ENCODE data around the gene CUL9.

Gene CUL9

GRCh38 chr6:43173591-43174262 is 8.3 kb upstream of the CUL9 start:
- DNase-seq = no peak

GRCh38 chr6:43174263-43175112 is 7.5 kb upstream of the CUL9 start:
- DNase-seq = peak; percentile 98

GRCh38 chr6:43175676-43176422 is 6.1 kb upstream of the CUL9 start:
- DNase-seq = no peak

GRCh38 chr6:43176423-43176786 is 5.6 kb upstream of the CUL9 start:
- no peak for DNase-seq

GRCh38 chr6:43178150-43178549 is 3.8 kb upstream of the CUL9 start:
- DNase-seq = no peak

GRCh38 chr6:43178951-43179830 is 2.8 kb upstream of the CUL9 start:
- DNase-seq = no peak

GRCh38 chr6:43180058-43180457 is 1.9 kb upstream of the CUL9 start:
- no peak for DNase-seq

GRCh38 chr6:43180985-43181384 is 1.0 kb upstream of the CUL9 start:
- no peak for DNase-seq

- no peak for DNase-seq
Observed at GRCh38 chr6:43181621-43181941, 415 bp upstream of the CUL9 start.

- no peak for DNase-seq
Observed at GRCh38 chr6:43183441-43183840, 1.4 kb downstream of the CUL9 start.

- no peak for DNase-seq
Observed at GRCh38 chr6:43184268-43184985, 2.4 kb downstream of the CUL9 start.

- no peak for DNase-seq
Observed at GRCh38 chr6:43185391-43185985, 3.5 kb downstream of the CUL9 start.

- no peak for DNase-seq
Observed at GRCh38 chr6:43186019-43186418, 4.0 kb downstream of the CUL9 start.

GRCh38 chr6:43186706-43187105 is 4.7 kb downstream of the CUL9 start:
- no peak for DNase-seq

GRCh38 chr6:43187821-43188220 is 5.8 kb downstream of the CUL9 start:
- DNase-seq = no peak

GRCh38 chr6:43188426-43188825 is 6.4 kb downstream of the CUL9 start:
- DNase-seq = no peak

GRCh38 chr6:43189776-43190304 is 7.8 kb downstream of the CUL9 start:
- DNase-seq = no peak

- no peak for DNase-seq
Observed at GRCh38 chr6:43192911-43193310, 10.9 kb downstream of the CUL9 start.

- no peak for DNase-seq
Observed at GRCh38 chr6:43193929-43194328, 11.9 kb downstream of the CUL9 start.

GRCh38 chr6:43196337-43196736 is 14.3 kb downstream of the CUL9 start:
- DNase-seq = no peak

- no peak for DNase-seq
Observed at GRCh38 chr6:43199912-43200311, 17.9 kb downstream of the CUL9 start.

- DNase-seq = no peak
Observed at GRCh38 chr6:43200541-43200940, 18.5 kb downstream of the CUL9 start.

Data from left hindlimb (tissue), 1 donor.